GM19099 (cell line): ENCODE results near the gene CCDC150.

ENCODE experiments used
- POLR2A ChIP-seq: IDR thresholded peaks from 3 replicates; pipeline ENCODE4 v1.6.1; 2011; ENCODE audit warnings: low read depth; ENCODE audit not compliant: insufficient read length; ENCODE audit errors: extremely low read depth

CCDC150 gene

DNA sequence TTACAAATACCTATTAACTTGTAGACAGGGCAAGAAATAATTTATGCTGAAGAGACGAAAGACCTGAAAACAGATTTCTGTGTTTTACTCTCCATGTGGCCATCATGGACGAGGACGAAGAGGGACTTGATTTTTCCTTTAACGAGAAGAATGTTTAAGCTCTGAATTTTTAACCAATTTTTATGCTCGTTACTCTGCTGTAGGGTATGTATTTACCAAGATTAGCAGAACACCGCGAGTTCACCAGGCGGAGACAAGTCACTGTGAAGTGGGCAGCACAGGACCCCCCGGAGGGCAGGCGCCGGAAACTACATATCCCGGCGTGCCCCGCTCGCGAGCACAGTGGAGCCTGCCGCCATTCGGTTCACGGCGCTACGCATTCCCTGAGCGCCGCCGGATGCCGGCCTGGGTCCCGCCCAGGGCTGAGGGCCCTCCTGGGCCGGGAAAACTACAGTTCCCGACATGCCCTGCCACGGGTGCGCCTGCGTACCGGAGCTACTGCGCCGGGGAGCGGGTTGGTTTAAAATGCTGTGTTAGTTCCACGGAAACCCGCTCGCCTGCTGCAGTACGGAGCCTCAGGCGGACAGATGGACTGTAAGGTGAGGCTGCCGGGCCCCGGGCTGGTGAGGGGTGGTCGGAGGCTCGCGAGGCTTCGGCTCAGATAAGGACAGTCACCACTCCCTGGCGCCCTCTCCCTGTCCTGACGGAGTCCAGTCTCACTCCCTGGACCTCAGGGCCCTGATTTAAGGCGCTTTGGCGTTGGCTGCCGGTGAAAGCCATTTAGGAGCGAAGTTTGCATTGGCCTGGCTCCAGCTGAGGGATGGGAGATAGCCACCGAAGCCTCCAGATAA, at the start of gene CCDC150:
TSS of gene CCDC150 (plus strand) at position 536 of the 851 bp plus-strand sequence. CDS start at position 588, 52 bp downstream.
- TF ChIP-seq POLR2A, result peak; percentile 75

DNA sequence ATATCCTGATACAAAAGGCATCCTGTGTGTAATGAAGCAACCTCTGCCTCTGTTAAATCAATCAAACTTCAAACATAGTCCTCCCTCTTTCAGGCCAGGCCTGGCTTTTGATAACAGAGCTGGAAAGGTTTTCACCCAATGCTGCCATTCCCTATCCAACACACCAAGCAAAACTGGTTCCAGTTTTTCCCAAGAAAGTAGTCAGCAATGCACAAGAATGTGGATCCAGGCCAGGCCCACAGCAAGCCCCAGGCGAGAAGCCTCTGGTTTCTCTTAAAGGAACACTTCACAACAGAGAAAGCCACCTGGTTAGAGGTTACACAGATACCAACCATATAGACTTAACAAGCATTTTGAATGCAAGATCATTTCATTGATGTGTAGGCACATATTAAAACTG, 49.2 kb upstream of the CCDC150 start:
- no peak for TF ChIP-seq POLR2A

DNA sequence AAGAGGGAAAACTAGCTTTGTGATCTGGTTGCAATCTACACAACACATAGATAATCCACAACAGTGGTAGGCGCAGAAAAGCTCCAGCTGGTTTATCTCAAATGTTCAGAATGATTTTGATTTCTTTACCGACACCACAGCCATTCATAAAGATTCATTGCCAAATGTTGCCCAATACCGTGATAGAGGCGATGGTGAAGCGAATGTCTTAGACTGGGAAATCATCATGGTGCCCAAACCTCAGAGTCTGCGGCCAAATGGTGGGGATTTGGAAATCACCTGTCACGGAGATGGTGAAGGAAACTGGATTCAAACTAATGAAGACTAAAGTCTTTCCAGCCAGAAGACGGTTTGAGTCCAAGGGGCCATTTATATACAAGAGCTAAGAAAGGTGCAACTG, 48.5 kb upstream of the CCDC150 start:
- TF ChIP-seq POLR2A, result no peak

DNA sequence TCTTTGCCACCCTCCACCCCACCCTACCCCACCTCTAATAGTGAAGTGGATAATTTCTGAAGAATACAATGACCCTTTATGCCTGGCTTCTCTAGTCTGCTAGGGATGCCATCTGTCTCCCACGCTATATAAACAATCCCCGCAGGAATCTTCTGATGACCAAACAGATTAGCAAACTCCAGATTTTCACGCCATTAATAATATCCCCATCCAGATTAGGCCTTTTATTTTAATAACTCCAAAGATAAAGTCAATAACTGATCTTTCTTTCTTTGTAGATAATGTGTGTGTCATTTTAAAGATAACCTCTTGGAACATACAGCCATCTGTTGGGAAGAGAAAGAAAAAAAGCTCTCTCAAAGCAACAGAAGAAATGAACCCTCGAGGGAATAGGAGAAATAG, 47.9 kb upstream of the CCDC150 start:
- TF ChIP-seq POLR2A, result no peak

DNA sequence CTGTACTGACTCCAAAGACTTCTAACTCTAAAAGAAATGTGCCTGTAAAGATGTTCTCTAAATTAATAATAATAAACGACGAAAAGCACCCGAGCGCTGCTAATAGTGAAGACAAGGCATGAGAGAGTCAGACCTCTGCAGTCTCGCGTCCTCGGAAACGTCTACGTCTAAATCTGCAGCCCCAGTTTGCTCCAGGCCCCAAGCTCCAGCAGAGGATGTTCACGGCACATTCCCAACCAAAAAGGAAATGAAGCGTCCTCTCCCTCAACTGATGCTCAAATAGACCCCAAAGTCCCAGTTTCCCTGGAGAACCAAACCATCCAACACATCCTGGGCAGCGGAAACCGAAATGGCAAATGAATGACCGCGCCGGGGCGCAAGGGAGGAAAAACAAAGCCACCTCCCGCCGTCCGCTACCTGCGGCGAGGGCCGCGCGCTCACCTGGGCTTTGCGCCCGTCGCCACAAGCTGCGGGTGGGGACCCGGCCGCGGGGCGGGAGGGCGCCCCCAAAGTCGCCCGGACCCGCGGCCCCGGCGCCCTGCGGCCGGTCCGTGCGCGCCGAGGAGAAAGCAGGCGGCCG, 47.1 kb upstream of the CCDC150 start:
- TF ChIP-seq POLR2A, result no peak

DNA sequence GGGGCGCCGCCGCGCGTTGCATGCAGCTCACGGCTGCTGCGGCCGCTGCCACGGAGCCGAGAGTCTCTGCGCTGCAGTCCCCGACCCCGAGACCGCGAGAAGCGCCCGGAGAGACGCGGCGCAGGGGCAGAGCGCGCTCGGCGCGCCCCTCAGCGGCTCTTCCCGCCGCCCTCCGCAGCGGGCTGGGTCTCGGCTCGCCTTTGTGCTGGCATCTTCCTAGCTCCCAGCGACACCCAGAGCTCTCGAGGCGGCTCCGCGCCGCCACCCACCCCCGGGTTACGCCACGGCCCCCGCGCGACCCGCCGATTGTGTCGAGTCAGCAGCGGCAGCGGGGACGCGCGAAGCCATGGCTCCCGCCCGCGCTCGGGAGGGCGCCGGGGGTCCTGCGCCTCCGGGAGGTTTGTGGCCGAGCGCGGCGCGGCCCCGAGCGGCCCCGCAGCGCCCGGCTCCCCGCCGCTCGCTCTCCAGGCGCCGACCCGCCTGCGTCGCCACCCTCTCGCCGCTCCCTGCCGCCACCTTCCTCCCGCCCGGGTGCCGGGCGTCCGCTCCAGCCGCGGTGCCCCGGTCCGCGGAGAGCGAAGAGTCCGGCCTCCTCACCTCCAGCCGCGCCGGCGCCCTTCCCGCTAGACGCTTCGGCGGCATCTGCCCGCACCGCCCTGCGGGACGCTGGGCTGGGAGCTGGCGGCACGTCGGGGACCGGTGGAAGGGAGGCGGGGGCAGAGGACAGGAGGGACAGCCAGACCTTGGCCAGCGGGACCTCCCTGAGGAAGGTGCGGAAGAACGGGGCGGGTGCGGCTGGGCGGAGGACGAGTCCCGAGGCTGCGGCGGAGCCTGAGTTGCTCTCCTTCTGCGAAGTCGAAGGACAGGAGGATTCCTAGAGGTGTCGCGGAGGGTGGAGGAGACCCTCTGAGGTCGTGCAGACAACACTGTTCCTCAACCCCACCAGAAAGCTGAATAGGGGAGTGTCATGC, 46.3 kb upstream of the CCDC150 start, which contains the start of gene HECW2:
TSS of gene HECW2 (minus strand) at position 644 of the 971 bp plus-strand sequence.
- no peak for TF ChIP-seq POLR2A

DNA sequence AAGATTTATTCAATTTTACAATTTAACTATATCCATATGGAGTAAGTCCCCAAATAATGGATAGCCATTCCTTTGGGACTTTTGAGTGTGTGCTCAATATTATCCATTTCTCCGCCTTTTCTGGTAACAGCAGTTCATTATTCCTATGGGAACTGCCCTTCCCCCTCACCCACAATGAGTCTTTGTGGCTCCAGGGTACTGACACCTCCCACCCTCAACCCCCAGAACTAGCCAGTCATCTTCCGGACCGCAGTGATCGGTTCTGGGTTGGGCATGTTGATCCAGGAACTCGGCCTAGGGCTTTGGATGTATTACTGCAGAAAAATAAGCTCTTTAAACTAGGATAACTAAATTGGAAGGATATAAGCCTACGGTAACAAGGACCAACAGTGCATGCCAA, 45.4 kb upstream of the CCDC150 start:
- no peak for TF ChIP-seq POLR2A

DNA sequence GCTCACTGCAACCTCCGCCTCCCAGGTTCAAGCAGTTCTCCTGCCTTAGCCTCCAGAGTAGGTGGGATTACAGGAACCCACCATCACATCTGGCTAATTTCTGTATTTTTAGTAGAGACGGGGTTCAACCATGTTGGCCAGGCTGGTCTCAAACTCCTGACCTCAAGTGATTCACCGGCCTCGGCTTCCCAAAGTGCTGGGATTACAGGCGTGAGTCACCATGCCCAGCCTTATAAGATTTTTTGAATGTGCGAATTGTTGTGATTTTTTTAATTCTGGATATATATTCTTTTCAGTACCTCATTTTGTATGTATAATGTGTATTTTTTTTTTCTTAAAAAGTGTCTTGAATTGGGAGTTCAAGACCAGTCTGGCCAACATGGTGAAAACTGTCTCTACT, 42.0 kb upstream of the CCDC150 start:
- no peak for TF ChIP-seq POLR2A

DNA sequence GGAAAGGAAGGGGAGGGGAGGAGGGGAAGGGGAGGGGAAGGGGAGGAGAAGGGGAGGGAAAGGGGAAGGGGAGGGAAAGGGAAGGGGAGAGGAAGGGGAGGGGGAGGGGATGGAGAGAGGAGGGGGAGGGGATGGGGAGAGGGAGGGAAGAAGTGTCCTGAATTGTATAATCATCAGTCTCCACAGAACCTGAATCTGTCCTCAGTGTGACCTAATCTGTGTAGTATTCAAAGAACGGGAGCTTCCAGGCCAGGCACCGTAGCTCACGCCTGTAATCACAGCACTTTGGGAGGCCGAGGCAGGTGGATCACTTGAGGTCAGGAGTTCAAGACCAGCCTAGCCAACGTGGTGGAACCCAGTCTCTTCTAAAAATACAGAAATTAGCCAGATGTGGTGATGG, 41.1 kb upstream of the CCDC150 start:
- TF ChIP-seq POLR2A, result no peak

DNA sequence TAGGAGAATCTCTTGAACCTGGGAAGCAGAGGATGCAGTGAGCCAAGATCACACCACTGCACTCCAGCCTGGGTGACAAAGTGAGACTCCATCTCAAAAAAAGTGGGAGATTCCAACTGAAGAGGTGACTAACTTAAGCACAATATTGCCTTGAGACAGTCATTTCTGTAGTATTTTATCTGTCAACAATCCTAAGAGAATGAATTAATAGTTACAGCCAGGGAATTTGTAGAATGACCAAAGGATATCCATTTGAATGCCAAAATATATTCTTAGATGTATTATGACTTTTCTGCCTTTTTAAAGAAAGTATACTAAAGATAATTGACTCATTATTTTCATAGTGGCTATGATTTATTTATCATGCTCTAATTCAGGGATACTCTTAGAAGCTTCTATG, 40.7 kb upstream of the CCDC150 start:
- no peak for TF ChIP-seq POLR2A

DNA sequence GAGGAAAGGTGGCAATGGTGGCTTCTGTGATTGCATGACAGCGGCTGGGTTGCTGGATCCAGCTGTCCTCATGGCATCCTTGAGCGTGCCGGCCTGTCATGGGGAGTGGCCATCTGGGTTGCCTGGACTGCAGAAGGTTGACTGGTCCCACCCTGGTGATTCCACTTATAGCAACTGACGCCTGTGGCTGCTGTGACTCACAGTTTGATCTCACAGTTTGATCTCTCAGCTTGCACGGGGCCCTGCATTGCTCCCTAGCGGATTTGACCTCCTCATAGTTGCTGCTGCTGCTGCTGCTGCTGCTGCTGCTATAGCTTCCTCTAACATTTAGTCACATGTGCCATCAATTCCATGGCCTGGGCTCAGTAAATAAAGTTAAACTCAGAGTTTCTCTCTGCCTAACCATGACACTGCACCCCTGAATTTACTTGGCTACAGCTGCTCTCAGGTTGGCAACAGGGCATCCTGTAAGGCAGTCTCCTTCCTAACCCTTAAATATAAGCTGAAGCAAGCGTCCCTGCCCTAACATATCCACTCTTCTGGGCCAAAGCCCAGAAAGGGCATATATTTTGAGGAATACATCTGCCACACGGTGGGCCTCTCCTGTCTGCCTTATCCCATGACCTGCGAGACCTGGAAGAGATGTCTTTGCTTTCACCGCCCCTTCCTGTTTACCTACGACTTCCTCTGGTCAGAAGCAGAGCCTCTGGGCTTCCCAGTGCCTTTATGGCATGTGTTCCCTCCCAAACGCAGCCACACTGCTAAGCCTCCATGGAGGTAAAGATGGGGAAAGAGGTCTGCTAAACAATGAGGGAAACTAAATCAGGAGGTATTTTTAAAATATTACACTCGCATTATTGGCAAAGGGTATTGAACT, 37.8 kb upstream of the CCDC150 start:
- no peak for TF ChIP-seq POLR2A

DNA sequence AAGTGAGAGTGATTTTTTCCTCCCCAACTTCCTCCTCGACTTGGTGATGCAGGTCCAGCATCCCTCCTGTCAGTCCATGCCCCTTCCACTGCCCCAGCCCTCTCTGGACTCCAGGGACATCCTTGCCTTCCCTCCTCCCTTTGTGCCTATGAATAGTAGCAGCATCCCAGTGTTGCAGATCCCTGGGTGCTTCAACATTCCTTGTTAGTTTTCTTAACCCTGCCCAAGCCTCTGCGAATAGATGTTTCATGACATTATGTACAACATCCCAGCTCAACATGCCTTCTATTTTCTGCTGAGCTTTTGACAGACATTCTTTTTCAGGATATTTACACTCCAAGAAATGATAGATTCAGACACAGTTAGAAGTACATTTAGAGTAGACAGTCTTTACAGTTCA, 35.3 kb upstream of the CCDC150 start:
- no peak for TF ChIP-seq POLR2A

DNA sequence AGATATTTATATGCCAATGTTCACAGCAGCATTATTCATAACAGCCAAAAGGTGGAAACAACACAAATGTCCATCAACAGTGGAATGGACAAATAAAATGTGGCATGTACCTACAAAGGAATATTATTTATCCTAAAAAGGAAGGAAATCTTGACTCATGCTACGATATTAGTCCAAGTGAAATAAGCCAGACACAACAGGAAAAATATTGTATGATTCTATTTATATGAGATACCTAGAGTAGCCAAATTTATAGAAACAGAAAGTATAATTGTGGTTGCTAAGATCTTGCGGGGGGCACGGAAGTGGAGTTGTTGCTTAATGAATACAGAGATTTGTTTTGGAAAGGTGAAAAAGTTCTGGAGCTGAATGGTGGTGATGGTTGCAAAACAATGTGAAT, 33.0 kb upstream of the CCDC150 start:
- TF ChIP-seq POLR2A, result no peak

DNA sequence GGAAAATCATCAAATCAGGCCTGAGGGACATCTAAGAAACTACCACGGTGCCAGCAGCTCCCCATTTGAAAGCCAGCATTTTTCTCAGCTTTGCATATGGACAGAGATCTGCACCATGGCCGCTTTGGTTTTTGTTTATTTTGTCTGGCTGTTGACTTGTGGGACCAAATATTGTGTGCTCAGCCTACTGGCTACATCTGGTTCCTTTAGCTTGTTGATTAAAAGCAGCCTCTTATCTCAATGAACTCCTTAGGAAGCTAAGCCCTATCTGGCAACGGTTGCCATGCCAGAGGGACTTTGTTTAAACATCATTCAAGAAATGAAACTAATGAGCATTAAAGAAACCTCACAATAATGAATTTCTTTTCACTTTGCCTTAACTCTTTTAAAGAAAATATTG, 32.4 kb upstream of the CCDC150 start:
- TF ChIP-seq POLR2A, result no peak
